ENCODE measurements around the gene IL12A. TPM values are rescaled to one million over a fixed set of nuclear protein-coding genes. Genes with fewer than 3 reads are reported as not detected.
A peak's percentile ranks its signal among the peaks of the same experiment; 100 is the strongest.

IL12A gene
- total and polyA plus RNA-seq, 2 experiments from 2014 or later, result 0.09 TPM; not detected in 1

GRCh38 chr3:160001850-160002623, 13.4 kb downstream of the IL12A start:
- Histone ChIP-seq H3K4me3 (no peak overlapping the region), H3K9me3 (ENCODE audit: low read depth) (no peaks in the 10 kb centered on the region), H3K4me1 (ENCODE audit: low read depth) (no peaks in the 10 kb centered on the region), H3K27ac (no peak overlapping the region), H3K27me3 (no peaks in the 10 kb centered on the region), H3K36me3 (no peaks in the 10 kb centered on the region)
- no peak for DNase-seq (ENCODE audit: low read depth in 1 of 2, low spot score in 1 of 2)
- no peak for TF ChIP-seq CTCF (IDR thresholded peaks at IDR 0.05; ENCODE audit: low read depth, low read length)

GRCh38 chr3:160003520-160004128, 15.0 kb downstream of the IL12A start:
- no peaks in the 10 kb centered on the region for H3K27me3 ChIP-seq
- H3K27ac ChIP-seq, result no peak overlapping the region
- no peaks in the 10 kb centered on the region for H3K36me3 ChIP-seq
- H3K4me3 ChIP-seq, result no peak overlapping the region
- H3K4me1 ChIP-seq (ENCODE audit: low read depth), result no peaks in the 10 kb centered on the region
- DNase-seq (ENCODE audit: low read depth in 1 of 2, low spot score in 1 of 2), result peak; percentile 58 to 67
- TF ChIP-seq CTCF (IDR thresholded peaks at IDR 0.05; ENCODE audit: low read depth, low read length), result peak; percentile 66
- H3K9me3 ChIP-seq (ENCODE audit: low read depth), result no peaks in the 10 kb centered on the region

- Histone ChIP-seq H3K36me3 (no peaks in the 10 kb centered on the region), H3K27me3 (no peaks in the 10 kb centered on the region)
Observed at GRCh38 chr3:160005004-160005403, 16.4 kb downstream of the IL12A start.

GRCh38 chr3:160006282-160007163, 17.9 kb downstream of the IL12A start:
- Histone ChIP-seq H3K27ac (no peak overlapping the region), H3K27me3 (no peaks in the 10 kb centered on the region), H3K36me3 (no peaks in the 10 kb centered on the region), H3K4me1 (ENCODE audit: low read depth) (no peaks in the 10 kb centered on the region), H3K4me3 (no peak overlapping the region), H3K9me3 (ENCODE audit: low read depth) (no peaks in the 10 kb centered on the region)
- peak; percentile 96 for TF ChIP-seq CTCF (IDR thresholded peaks at IDR 0.05; ENCODE audit: low read depth, low read length)
- DNase-seq (ENCODE audit: low read depth in 1 of 2, low spot score in 1 of 2), result peak; percentile 65 to 83

More at GRCh38 chr3:160005004-160005403, 16.4 kb downstream of the IL12A start:
- no peak overlapping the region for H3K4me3 ChIP-seq
- H3K27ac ChIP-seq, result no peak overlapping the region
- no peaks in the 10 kb centered on the region for H3K9me3 ChIP-seq (ENCODE audit: low read depth)
- no peak for TF ChIP-seq CTCF (IDR thresholded peaks at IDR 0.05; ENCODE audit: low read depth, low read length)
- no peaks in the 10 kb centered on the region for H3K4me1 ChIP-seq (ENCODE audit: low read depth)
- no peak for DNase-seq (ENCODE audit: low read depth in 1 of 2, low spot score in 1 of 2)

GRCh38 chr3:160008961-160009360, 20.3 kb downstream of the IL12A start:
- no peaks in the 10 kb centered on the region for H3K27me3 ChIP-seq
- no peak for TF ChIP-seq CTCF (IDR thresholded peaks at IDR 0.05; ENCODE audit: low read depth, low read length)
- H3K36me3 ChIP-seq, result no peaks in the 10 kb centered on the region
- H3K4me1 ChIP-seq (ENCODE audit: low read depth), result no peaks in the 10 kb centered on the region
- DNase-seq (ENCODE audit: low read depth in 1 of 2, low spot score in 1 of 2), result no peak
- no peaks in the 10 kb centered on the region for H3K9me3 ChIP-seq (ENCODE audit: low read depth)
- H3K4me3 ChIP-seq, result no peak overlapping the region
- no peak overlapping the region for H3K27ac ChIP-seq
